GM19023 (cell line): ENCODE results near the gene MIX23.

Experiments
- ATAC-seq: cut with Tn5 transposase; IDR thresholded peaks from one replicate; pipeline ENCODE4 v1.9.1; 2021; ENCODE audit warnings: mild to moderate bottlenecking, moderate library complexity; ENCODE audit not compliant: unreplicated experiment

MIX23 gene

DNA sequence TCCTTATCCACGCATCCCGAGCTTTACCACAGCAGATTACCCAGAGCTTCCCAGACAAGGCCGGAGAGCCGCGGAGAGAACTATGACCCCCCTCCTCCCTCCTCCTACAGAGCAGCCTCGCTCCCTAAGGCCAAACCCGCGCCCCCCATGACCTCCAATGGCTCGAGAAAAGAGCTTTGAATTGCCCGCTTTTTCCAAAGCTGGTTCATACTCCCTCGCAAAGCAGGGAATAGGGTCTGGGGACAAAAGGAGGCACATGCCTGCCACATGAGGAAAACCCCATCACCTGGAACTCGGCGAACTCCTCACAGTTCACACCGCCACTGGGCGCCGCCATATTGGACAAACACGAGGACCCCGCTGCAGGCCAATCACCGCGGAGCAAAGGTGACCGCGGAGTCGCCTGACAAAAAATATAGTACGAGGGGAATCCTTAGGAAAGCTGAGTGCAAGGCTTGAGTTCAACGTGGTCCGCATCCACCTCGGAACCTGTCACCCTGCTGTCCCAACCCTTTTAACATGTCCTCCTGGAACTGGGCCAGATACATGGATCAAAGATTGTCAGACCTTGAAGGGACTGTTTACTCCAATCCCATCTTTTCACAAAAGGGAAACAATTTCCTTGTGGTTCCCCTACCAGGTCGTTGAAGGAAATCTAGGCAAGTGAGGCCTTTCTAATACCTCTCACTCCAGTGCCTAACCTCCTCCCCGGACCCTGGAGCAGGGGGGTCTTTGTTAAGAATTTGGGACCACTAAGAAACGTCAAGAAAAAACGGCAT, at the start of gene MIX23:
Gene MIX23 (minus strand): TSS at position 344 of the 779 bp plus-strand sequence. CDS start 7 bp downstream, at position 337.
- ATAC-seq: peak; percentile 38

DNA sequence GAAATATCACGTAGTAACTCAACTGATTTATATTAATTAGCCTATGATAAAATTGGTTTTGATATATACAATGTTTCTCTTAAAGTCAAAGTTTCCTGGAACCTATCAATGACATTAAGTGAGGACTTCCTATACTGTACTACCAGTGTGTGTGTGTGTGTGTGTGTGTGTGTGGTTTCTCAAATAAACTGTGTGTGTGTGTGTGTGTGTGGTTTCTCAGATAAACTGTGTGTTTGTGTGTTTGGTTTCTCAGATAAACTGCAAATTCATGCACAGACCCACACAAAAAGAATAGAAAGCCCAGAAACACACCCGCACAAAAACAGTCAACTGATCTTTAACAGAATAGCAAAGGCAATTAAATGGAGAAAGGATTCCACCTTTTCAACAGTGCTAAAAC, 47.3 kb upstream of the MIX23 start:
- no peak for ATAC-seq

GRCh38 chr3:122427857-122428471, 44.9 kb upstream of the MIX23 start:
- ATAC-seq: no peak

DNA sequence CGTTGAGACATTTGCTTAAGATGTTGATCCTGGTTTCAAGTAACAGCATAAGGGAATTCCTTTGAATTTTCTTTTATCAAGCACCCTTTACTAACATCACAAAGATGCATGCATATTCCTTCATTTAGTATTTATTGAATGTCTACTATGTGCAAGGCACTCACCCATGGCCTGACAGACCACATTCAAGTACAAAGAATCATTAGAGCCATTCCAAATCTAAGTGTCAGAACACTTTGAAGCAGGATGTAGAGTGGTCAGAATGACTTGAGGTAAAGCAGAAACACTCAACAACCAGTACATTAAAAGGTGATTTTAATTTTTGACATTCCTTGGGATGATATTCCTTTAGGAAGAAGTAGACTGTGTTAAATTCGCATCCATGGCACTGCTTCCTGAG, 38.8 kb upstream of the MIX23 start:
- ATAC-seq: no peak

- no peak for ATAC-seq
Measured at GRCh38 chr3:122421101-122421500, 38.1 kb upstream of the MIX23 start.

DNA sequence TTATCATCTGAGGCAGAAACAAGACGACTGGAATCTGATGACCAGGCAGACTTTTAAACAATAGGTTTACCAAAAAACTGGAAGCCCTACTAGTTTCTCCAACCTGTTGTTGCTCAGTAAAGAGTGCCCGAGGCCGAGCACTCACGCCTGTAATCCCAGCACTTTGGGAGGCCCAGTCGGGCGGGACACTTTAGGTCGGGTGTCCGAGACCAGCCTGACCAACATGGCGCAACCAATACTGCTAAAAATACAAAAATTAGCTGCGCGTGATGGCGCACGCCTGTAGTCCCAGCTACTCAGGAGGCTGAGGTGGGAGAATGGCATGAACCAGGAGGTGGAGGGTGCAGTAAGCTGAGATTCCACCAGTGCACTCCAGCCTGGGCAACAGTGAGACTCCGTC, 33.9 kb upstream of the MIX23 start:
- ATAC-seq: no peak

DNA sequence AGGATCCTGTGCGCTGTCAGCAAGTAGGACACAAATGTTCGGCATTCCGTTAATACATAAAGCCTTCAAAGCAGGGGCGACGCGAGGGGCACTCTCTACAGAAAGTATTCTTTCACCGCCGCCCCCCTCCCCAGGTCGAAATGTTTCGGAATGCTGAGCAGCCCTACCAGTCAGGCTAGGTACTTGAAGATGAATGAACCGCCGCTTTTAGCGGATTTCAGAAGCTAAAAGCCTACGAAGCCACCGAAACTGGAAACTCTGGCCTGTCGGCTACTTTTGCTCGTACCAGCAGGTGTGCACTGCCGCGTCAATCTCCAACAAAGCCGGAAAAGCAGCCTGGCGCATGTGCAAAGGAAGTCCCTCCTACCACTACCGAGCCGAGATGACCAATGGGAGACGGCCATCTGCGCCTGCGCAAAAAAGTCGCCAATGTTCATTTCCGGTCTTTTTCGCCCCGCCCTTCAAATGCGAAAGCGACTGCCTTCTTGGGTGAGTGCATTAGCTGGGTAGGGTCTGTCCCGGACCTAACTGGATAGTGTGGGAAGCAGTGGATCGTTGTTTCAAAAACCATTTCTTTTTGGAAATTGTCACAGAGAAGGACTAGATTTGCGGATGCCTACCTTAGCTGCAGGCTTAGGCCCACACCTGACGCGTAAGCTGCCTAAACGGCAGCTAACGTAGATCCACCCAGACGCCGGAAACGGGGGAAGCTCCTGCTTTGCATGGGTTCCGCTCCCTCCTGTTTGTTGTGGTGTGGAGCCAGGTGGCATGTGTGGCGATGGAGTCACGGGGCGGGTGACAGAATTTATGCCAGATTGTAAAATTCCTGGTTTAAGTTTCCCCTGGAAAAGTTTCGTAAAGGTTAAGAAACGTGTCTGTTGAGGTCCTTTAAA, 33.0 kb upstream of the MIX23 start, which contains the start of gene WDR5B:
Gene WDR5B (minus strand): TSS at position 301 of the 893 bp plus-strand sequence. CDS start 534 bp downstream, outside the sequence.
- ATAC-seq: peak; percentile 87

- peak; percentile 52 for ATAC-seq
Measured at GRCh38 chr3:122415104-122415744, 32.2 kb upstream of the MIX23 start.

- ATAC-seq: no peak
Measured at GRCh38 chr3:122414391-122414790, 31.4 kb upstream of the MIX23 start.

DNA sequence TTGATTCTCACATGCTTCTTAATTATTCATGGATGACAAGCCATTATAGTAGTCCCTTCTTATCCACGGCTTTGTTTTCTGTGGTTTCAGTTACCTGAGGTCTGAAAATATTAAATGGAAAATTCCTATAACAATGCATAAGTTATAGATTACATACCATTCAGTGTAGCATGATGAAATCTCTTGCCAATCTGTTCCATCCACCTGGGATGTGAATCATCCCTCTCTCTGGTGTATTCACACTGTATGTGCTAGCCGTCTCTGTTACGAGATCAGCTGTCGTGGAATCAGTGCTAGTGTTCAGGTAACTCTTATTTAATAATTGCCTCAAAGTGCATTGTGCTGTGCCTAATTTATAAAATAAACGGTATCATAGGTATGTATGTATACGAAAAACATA, 27.6 kb upstream of the MIX23 start:
- no peak for ATAC-seq

DNA sequence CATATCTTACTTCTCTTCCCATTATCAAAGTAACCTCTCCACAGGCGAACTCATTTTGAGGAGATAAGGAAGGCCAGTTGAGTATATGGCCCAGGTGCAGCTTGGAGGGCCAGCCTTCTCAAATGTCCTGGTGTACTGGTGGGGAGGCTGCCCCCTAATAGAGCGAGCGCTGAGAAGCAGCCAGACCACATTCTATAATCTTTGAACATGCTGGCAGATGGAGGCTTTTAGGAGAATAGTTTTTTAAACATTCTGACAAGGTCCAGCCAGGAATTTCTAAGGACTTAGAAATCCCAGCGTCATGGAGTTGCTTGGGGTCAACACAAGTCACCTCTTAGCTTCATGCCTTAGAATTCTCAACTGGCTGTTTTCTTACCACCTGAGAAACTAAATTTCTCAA, 27.1 kb upstream of the MIX23 start:
- no peak for ATAC-seq

GRCh38 chr3:122409446-122409845, 26.4 kb upstream of the MIX23 start:
- no peak for ATAC-seq

- no peak for ATAC-seq
Measured at GRCh38 chr3:122407946-122408345, 24.9 kb upstream of the MIX23 start.

GRCh38 chr3:122406198-122406597, 23.2 kb upstream of the MIX23 start:
- ATAC-seq: no peak

DNA sequence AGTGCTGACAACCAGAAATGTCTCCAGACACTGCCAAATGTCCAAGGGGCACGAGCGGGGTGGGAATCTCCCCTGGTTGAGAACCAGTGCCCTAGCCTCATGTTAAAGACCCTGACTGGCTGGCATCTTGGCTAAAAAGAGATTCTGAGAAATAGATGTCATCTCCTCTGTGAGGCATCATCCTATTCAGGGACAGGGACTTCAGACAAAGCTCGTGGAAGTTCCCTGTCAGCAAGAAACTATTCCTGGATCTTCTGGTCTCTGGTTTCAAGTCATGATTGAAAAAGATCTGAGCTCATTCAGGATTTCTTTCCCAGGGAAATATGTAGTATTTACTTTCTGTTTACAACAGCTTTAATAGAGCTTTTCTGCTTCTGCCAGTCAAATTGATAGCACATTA, 22.0 kb upstream of the MIX23 start:
- no peak for ATAC-seq

GRCh38 chr3:122403489-122403888, 20.5 kb upstream of the MIX23 start:
- no peak for ATAC-seq

- ATAC-seq: no peak
Measured at GRCh38 chr3:122398920-122399319, 15.9 kb upstream of the MIX23 start.

DNA sequence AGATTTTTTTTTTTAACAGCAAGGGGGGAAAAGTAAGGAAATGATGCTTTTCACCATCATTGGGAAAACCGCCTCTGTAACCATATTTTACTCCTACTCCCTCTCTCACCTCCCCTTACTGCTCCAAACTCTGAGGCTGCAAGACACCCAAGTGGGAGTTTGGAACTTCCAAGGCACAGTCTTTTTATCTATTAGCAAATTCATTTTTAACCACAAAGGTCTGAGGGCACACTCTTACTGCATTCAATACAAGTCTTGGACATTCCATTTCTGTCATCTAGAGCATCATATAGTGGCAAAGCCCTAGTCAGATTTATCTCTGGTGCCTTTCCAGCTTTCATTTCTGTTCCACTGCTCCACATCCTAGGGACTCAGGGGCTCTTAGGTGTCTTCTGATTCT, 14.2 kb upstream of the MIX23 start:
- ATAC-seq: no peak

DNA sequence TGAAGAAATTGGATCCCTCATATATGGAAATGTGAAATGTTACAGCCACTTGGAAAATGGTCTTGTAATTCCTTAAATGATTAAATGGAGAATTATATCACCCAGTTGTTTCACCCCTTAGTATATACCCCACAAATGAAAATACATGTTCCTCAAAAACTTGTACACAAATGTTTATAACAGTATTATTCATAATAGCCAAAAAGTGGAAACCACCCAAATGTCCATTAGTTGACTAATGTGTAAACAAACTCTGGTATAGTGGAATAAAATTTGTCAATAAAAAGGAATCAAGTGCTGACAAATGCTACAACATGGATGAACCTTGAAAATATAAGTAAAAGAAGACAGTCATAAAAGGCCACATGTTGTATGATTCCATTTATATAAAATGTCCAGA, 13.5 kb upstream of the MIX23 start:
- ATAC-seq: no peak

DNA sequence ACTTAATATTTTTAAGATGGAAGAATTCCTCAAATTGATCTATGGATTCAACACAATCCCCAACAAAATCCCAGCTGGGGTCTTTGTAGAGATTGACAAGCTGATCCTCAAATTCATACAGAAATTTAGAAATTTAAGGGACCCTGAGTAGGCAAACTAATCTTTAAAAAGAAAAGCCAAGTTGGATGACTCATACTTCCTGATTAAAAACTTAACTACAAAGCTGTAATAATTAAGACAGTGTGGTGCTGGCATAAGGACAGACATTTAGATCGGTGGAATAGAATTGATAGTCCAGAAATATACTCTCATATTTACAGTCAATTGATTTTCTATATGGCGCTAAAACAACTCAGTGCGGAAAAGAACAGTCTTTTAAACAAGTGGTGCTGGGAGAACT, 12.6 kb upstream of the MIX23 start:
- no peak for ATAC-seq

- no peak for ATAC-seq
Measured at GRCh38 chr3:122394173-122394572, 11.1 kb upstream of the MIX23 start.
